ENCODE results near the gene NF1. TPM values are rescaled to one million over a fixed set of nuclear protein-coding genes. Genes with fewer than 3 reads are reported as not detected.
"Not testable (repeated sequence)": the region's sequence is repeated elsewhere in the genome, so short reads cannot be mapped to it uniquely, and the experiment has no call there.

NF1 gene
- total RNA-seq, 4 donors from 2014 or later: 66.1 to 107 (median 90.9) TPM

GRCh38 chr17:31256936-31257335 lies 162.2 kb downstream of the NF1 start:
- Histone ChIP-seq H3K27me3 (no peaks in the 10 kb centered on the region), H3K36me3 (peaks cover 0 to 23% (median 0%) of the 10 kb centered on the region in 3 donors), H3K27ac (no peak overlapping the region), H3K4me3 (no peak overlapping the region), H3K4me1 (peaks cover 0 to 7% (median 0%) of the 10 kb centered on the region in 4 donors), H3K9me3 (no peaks in the 10 kb centered on the region)
- no peak for DNase-seq (ENCODE audit: low spot score in 2 of 2)
- no peak for TF ChIP-seq EP300 (IDR thresholded peaks at IDR 0.05)
- TF ChIP-seq, protein P1, sequence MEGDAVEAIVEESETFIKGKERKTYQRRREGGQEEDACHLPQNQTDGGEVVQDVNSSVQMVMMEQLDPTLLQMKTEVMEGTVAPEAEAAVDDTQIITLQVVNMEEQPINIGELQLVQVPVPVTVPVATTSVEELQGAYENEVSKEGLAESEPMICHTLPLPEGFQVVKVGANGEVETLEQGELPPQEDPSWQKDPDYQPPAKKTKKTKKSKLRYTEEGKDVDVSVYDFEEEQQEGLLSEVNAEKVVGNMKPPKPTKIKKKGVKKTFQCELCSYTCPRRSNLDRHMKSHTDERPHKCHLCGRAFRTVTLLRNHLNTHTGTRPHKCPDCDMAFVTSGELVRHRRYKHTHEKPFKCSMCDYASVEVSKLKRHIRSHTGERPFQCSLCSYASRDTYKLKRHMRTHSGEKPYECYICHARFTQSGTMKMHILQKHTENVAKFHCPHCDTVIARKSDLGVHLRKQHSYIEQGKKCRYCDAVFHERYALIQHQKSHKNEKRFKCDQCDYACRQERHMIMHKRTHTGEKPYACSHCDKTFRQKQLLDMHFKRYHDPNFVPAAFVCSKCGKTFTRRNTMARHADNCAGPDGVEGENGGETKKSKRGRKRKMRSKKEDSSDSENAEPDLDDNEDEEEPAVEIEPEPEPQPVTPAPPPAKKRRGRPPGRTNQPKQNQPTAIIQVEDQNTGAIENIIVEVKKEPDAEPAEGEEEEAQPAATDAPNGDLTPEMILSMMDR (IDR thresholded peaks at IDR 0.05): no peak
- 75 to 81% methylated on average over 3 of the region's 3 CpGs for WGBS, 2 donors

GRCh38 chr17:31260151-31260550 lies 165.4 kb downstream of the NF1 start:
- WGBS, 2 donors: 94 to 95% methylated on average over 3 of the region's 3 CpGs
- H3K36me3 ChIP-seq: peaks cover 0 to 32% (median 0%) of the 10 kb centered on the region in 3 donors
- DNase-seq (ENCODE audit: low spot score in 2 of 2): no peak
- H3K4me1 ChIP-seq: no peaks in the 10 kb centered on the region
- TF ChIP-seq EP300 (IDR thresholded peaks at IDR 0.05) (no peak), POLR2A (IDR thresholded peaks at IDR 0.05) (no peak)
- TF ChIP-seq, protein P1 (IDR thresholded peaks at IDR 0.05): no peak
- no peak overlapping the region for H3K4me3 ChIP-seq
- no peak overlapping the region for H3K27ac ChIP-seq
- no peaks in the 10 kb centered on the region for H3K27me3 ChIP-seq
- H3K9me3 ChIP-seq: no peaks in the 10 kb centered on the region

GRCh38 chr17:31261601-31262000 lies 166.8 kb downstream of the NF1 start:
- Histone ChIP-seq H3K4me3 (no peak overlapping the region), H3K27me3 (no peaks in the 10 kb centered on the region), H3K9me3 (no peaks in the 10 kb centered on the region), H3K4me1 (no peaks in the 10 kb centered on the region), H3K27ac (no peak overlapping the region), H3K36me3 (peaks cover 0 to 46% (median 0%) of the 10 kb centered on the region in 3 donors)
- 71 to 82% methylated on average over 1 of the region's 1 CpG for WGBS, 2 donors
- TF ChIP-seq EP300 (IDR thresholded peaks at IDR 0.05) (no peak), POLR2A (IDR thresholded peaks at IDR 0.05) (no peak)
- TF ChIP-seq, protein P1 (IDR thresholded peaks at IDR 0.05): no peak
- no peak for DNase-seq (ENCODE audit: low spot score in 2 of 2)

GRCh38 chr17:31262923-31263322 lies 168.1 kb downstream of the NF1 start:
- 92 to 94% methylated on average over 1 of the region's 1 CpG for WGBS, 2 donors

DNA sequence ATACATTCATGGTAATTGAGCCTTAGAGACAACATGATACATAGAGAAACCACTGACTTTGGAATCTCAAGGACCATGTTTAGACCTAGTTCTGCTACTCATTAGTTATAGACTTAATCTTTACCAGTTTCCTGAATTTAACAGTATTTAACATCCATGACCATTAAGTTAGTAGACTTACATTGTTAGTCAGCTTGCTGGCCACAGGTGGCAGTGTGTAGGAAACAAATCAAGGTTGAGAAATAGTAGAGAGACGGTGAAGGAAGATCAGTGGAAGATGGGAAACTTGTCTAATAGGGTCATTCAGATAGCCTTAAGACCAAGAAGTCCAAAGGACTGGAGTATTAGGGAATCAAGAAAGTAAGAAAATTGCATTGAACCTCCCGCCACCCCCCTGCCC lies 171.3 kb downstream of the NF1 start:
- no peaks in the 10 kb centered on the region for H3K9me3 ChIP-seq
- no peaks in the 10 kb centered on the region for H3K27me3 ChIP-seq
- peaks cover 0 to 18% (median 0%) of the 10 kb centered on the region in 4 donors for H3K4me1 ChIP-seq
- WGBS, 2 donors: 93 to 96% methylated on average over 2 of the region's 2 CpGs
- H3K27ac ChIP-seq: no peak overlapping the region
- no peak overlapping the region for H3K4me3 ChIP-seq
- TF ChIP-seq EP300 (IDR thresholded peaks at IDR 0.05) (no peak), POLR2A (IDR thresholded peaks at IDR 0.05) (no peak)
- TF ChIP-seq, protein P1 (IDR thresholded peaks at IDR 0.05): no peak
- no peak for DNase-seq (ENCODE audit: low spot score in 2 of 2)
- H3K36me3 ChIP-seq: peaks cover 0 to 62% (median 0%) of the 10 kb centered on the region in 3 donors

More at GRCh38 chr17:31262923-31263322, 168.1 kb downstream of the NF1 start:
- not testable (repeated sequence) for H3K4me1 ChIP-seq; DNase-seq (ENCODE audit: low spot score in 2 of 2); H3K9me3 ChIP-seq; H3K27me3 ChIP-seq; H3K27ac ChIP-seq; H3K4me3 ChIP-seq
- peaks cover 0 to 54% (median 0%) of the 10 kb centered on the region in 3 donors for H3K36me3 ChIP-seq

Data from tibial nerve (tissue), 4 donors.